Measurements from ENCODE around the gene RHOA.

DNA sequence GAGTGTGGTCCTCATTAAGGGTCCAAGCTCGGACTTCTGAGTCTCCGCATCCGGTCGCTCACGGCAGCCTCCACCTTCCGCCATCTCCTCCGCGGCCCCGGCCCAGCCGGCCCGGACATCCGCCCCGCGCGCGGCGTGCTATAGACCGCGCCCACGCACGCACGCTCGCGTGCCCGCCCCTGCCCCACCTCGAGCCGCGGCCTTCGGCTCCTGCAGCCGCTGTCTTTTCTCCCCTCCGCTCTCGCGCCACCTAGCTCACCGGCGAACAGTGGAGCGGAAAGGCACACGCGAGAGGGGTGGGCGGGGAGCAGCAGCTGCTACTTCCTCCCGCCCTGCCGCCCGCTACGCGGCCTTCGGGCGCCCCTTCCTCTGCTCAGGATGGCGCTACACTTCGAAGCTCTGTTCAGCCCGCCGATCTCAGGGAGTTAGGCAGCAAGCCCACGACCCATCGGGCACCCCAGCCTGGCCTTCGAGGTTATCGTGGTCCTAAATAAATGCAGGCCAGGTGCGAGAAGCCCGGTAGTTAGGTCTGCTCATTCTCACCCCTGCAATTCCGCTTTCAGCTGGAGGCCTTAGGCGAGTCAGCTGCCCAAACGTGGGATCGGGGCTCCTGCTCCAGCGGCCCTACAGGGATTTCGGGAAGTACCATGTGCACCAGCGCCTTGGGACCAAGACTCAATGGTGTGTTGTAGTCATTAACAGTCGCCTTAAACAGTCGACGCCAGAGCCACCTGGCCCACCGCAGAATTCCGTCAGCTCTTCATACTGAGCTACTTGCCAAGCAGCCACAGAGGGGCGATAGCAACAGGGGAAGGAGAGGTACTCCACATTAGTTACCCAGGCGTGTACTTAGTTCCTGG lies 71.6 kb downstream of the RHOA start, which contains the start of gene USP4:
- TF ChIP-seq POLR2A (IDR thresholded peaks at IDR 0.05; ENCODE audit: low read depth, low read length) (peak; percentile 93), TAF1 (IDR thresholded peaks at IDR 0.05; ENCODE audit: low read depth, low read length) (peak; percentile 84), POLR2AphosphoS5 (IDR thresholded peaks at IDR 0.05; ENCODE audit: low read depth, low read length) (peak; percentile 79), POU2F2 (IDR thresholded peaks at IDR 0.05; ENCODE audit: low read depth, low read length) (0 out of 2 replicates have a peak, but pooled peaks have one; percentile 10), SPI1 (IDR thresholded peaks at IDR 0.05; ENCODE audit: low read depth, low read length) (peak; percentile 61)

Measured in GM12891 (cell line).